GM13977 (cell line): ENCODE data around the gene EML4.
A peak's percentile ranks its signal among the peaks of the same experiment; 100 is the strongest.
"Not testable (repeated sequence)": the region's sequence is repeated elsewhere in the genome, so short reads cannot be mapped to it uniquely, and the experiment has no call there.

ENCODE experiments used
- DNase-seq: peaks from one replicate; pipeline ENCODE4 v3.0.0; 2012; ENCODE audit warnings: low spot score
- in situ Hi-C: fragments of 300-500 bp; cut with MboI; formaldehyde crosslinking; loops from one replicate; pipeline ENCODE4 v1.12.0; 2022; ENCODE audit warnings: low sequenced_read_pairs, low pct_unique_long_range_greater_than_20kb, mixed read lengths, inconsistent platforms; ENCODE audit not compliant: unreplicated experiment
- TF ChIP-seq, protein P1 (sequence below): IDR thresholded peaks from 2 replicates; pipeline ENCODE4 v1.5.1; 2012; ENCODE audit warnings: mild to moderate bottlenecking, control low read depth; ENCODE audit not compliant: insufficient read depth; ENCODE audit errors: extremely low read depth, missing control alignments

EML4 gene, protein sequence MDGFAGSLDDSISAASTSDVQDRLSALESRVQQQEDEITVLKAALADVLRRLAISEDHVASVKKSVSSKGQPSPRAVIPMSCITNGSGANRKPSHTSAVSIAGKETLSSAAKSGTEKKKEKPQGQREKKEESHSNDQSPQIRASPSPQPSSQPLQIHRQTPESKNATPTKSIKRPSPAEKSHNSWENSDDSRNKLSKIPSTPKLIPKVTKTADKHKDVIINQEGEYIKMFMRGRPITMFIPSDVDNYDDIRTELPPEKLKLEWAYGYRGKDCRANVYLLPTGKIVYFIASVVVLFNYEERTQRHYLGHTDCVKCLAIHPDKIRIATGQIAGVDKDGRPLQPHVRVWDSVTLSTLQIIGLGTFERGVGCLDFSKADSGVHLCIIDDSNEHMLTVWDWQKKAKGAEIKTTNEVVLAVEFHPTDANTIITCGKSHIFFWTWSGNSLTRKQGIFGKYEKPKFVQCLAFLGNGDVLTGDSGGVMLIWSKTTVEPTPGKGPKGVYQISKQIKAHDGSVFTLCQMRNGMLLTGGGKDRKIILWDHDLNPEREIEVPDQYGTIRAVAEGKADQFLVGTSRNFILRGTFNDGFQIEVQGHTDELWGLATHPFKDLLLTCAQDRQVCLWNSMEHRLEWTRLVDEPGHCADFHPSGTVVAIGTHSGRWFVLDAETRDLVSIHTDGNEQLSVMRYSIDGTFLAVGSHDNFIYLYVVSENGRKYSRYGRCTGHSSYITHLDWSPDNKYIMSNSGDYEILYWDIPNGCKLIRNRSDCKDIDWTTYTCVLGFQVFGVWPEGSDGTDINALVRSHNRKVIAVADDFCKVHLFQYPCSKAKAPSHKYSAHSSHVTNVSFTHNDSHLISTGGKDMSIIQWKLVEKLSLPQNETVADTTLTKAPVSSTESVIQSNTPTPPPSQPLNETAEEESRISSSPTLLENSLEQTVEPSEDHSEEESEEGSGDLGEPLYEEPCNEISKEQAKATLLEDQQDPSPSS

DNA sequence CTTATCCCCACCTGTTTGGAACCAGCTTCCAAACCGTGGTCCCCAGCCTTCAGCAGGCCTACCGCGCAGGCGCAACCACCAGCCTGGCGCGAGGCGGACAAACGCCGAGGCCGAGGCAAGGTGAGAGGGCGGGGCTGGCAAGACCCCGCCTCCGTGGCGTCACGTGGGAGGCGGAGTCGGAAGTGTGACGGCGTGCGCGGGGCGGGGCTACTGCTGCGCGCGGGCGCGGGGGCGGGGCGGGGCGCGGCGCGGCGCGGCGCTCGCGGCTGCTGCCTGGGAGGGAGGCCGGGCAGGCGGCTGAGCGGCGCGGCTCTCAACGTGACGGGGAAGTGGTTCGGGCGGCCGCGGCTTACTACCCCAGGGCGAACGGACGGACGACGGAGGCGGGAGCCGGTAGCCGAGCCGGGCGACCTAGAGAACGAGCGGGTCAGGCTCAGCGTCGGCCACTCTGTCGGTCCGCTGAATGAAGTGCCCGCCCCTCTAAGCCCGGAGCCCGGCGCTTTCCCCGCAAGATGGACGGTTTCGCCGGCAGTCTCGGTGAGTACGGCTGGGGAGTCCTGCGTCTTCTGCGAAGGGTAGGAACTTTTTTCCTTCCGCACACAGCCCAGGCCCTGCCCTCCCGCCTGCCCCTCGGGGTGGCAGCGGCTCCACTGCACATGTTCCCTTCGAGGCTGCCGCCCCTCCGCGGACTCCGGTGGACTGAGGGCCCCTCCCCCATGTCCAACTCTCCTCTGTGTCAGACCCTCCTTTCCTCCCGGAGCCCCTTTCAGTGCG lies at the start of gene EML4:
EML4 (plus strand) TSS at position 254 of the 774 bp plus-strand sequence; CDS start at position 513, 259 bp downstream.
- TF ChIP-seq, protein P1, sequence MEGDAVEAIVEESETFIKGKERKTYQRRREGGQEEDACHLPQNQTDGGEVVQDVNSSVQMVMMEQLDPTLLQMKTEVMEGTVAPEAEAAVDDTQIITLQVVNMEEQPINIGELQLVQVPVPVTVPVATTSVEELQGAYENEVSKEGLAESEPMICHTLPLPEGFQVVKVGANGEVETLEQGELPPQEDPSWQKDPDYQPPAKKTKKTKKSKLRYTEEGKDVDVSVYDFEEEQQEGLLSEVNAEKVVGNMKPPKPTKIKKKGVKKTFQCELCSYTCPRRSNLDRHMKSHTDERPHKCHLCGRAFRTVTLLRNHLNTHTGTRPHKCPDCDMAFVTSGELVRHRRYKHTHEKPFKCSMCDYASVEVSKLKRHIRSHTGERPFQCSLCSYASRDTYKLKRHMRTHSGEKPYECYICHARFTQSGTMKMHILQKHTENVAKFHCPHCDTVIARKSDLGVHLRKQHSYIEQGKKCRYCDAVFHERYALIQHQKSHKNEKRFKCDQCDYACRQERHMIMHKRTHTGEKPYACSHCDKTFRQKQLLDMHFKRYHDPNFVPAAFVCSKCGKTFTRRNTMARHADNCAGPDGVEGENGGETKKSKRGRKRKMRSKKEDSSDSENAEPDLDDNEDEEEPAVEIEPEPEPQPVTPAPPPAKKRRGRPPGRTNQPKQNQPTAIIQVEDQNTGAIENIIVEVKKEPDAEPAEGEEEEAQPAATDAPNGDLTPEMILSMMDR: no peak
- peak; percentile 96 for DNase-seq
- in situ Hi-C loops: no loop called here

DNA sequence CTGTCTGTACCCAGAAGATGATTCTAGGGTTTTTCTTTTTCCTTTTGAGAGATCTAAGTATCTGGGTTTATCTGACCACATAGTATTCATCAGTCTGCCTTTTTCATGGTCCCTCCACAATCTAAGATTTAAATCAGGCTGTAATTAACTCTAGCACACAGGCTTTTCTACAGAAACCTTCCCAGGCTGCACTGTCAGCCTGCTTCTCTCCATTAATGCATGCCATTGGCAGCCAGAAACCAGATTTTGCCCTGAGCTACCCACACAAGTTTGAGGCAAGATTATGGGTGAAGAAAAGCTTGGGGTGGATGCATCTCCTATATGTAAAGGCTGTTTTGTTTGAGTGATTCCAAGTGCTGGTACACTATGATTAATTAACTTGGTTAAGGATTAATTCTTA lies 45.7 kb upstream of the EML4 start:
- TF ChIP-seq, protein P1: no peak
- no peak for DNase-seq
- in situ Hi-C loops: no loop called here

DNA sequence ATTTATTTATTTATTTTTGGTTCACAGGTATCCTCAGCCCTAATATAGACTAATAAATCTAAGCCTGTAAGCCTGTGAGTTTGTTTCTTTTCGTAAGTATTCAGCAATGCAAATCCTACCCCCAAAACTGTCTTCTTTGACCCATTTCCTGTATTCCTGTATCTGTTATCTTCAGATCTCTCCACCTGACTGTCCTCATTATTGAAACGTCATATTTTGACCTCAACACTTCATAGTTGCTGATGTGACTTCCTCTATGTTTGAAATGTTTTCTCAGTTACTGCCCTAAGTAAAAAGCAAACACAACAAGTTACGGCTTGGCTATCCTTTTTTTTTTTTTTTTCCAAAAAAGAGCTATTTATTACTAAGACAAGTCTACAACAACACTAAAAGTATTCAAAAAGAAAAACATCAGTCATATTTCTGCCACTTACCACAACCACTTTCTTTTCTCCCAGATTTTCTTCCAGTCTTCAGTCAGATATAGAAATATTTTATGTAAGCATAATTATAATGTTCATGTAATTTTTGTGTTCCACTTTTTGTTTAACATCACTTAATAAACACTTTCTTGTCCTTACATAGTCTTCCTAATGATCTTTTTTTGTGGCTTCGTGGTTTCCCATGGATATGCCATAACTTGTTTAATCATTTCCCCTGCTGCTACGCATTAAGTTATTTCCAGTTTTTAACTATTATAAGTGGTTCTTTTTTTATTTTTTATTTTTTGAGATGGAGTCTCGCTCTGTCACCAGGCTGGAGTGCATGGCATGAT lies 45.0 kb upstream of the EML4 start:
- in situ Hi-C loops: no loop called here
- no peak for DNase-seq
- TF ChIP-seq, protein P1: no peak

DNA sequence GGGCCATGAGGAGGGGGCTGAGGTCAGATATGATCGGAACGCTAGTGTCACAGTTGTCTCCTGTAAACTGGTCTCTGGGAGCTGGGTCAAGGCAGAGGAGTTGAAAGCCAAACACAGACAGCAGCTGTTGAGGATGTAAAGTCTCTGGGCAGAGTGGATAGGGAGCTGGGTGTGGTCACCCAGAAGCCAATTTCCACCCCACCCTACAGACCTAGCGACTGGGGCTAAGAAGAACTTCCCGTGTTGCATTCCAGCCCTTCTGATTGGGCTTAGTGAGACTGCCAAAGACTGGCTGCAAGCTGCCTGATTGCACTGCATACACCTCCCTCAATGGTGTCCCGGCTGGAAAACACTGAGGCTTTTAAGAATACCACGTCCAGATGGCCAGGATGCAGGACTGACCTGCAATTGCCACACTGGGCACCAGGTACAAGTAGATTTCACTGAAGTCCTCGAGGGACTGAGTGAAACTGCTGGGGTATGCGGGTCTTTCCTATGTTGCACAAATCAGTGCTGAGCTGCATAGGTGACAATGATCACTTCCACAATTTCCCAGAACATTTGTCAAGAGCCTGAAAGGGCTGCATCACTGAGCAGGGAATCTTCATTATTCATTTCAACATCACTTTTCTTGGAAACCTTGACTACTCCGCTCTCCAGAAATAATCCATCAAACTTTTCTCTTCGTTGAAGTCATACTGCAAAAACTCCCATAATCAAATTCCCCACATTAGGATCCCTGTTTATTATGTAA lies 43.1 kb upstream of the EML4 start:
- TF ChIP-seq, protein P1: no peak
- DNase-seq: no peak
- in situ Hi-C loops: no loop called here

DNA sequence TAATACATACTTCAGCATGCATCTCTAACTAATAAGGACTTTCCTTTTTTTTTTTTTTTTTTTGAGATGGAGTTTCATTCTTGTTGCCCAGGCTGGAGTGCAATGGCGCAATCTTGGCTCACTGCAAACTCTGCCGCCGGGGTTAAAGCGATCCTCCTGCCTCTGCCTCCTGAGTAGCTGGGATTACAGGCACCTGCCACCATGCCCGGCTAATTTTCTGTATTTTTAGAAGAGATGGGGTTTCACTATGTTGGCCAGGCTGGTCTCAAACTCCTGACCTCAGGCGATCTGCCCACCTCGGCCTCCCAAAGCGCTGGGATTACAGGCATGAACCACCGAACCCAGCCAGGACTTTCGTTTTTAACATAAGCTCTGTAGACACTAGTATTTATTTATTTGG lies 42.3 kb upstream of the EML4 start:
- in situ Hi-C loops, DNase-seq: not testable (repeated sequence)
